GM21526 (cell line): ENCODE data around the gene AKR1C4.
"Not testable (repeated sequence)": the region's sequence is repeated elsewhere in the genome, so short reads cannot be mapped to it uniquely, and the experiment has no call there.

Experiments used
- ATAC-seq: cut with Tn5 transposase; IDR thresholded peaks from one replicate; pipeline ENCODE4 v1.9.1; 2021; ENCODE audit warnings: moderate library complexity; ENCODE audit not compliant: unreplicated experiment, low FRiP score

AKR1C4 gene

GRCh38 chr10:5199398-5199797 lies 2.8 kb downstream of the AKR1C4 start:
- ATAC-seq = no peak

DNA sequence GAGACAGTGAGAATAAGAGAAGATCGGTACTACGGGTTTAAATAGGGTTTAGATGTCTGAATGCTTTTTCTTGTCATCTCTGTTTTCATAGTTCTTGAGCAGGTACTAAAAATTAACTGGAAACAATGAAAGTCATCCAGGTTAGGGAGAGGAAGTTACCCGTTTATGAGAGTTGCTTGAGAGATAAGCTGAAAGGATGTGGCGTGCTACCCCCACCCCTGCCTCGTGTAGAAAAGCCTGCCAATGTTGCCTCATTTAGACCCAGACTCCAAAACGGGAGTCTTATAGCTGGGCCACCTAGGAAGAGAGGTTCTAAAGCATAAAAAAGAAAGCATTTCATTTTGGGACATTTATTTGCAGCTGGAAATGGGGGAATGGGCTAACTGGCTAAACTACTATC lies 10.2 kb downstream of the AKR1C4 start:
- no peak for ATAC-seq

GRCh38 chr10:5209776-5210175 lies 13.1 kb downstream of the AKR1C4 start:
- not testable (repeated sequence) for ATAC-seq

DNA sequence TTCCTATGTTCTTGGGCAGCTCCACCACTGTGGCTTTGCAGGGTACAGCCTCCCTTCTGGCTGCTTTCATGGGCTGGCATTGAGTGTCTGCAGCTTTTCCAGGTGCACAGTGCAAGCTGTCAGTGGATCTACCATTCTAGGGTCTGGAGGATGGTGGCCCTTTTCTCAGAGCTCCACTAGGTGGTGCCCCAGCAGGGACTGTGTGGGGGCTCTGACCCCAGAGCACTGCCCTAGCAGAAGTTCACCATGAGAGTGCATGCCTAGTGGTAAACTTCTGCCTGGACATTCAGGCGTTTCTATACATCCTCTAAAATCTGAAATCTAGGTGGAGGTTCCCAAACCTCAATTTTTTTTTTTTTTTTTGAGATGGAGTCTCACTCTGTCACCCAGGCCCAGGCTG lies 13.6 kb downstream of the AKR1C4 start:
- not testable (repeated sequence) for ATAC-seq

GRCh38 chr10:5211696-5212536 lies 15.3 kb downstream of the AKR1C4 start:
- ATAC-seq = no peak

GRCh38 chr10:5216801-5217200 lies 20.2 kb downstream of the AKR1C4 start:
- ATAC-seq = no peak

- no peak for ATAC-seq
Observed at GRCh38 chr10:5219262-5219661, 22.6 kb downstream of the AKR1C4 start.

DNA sequence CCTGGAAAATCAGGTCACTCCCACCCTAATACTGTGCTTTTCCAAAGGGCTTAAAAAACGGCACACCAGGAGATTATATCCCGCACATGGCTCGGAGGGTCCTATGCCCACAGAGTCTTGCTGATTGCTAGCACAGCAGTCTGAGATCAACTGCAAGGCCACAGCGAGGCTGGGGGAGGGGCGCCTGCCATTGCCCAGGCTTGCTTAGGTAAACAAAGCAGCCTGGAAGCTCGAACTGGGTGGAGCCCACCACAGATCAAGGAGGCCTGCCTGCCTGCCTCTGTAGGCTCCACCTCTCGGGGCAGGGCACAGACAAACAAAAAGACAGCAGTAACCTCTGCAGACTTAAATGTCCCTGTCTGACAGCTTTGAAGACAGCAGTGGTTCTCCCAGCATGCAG lies 26.3 kb downstream of the AKR1C4 start:
- ATAC-seq = not testable (repeated sequence)

- ATAC-seq = no peak
Observed at GRCh38 chr10:5229019-5229418, 32.4 kb downstream of the AKR1C4 start.

DNA sequence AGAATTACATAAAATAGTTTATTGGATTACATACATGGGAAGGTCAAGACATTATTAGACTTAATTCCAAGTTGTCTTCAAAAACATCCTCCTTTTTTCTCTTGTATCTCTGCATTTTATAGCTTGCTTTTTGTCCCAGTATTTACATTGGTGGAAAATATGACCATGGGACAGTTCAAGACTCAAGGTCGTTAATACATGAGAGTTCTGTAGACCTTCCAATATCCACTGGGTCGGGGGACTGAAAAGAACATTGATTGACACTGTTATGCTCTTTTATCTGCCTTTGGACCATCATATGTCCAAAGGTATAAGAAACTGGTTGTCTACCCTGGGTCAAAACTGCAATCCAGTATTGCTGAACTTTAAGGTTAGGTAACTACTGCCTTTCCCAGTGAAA lies 36.7 kb downstream of the AKR1C4 start:
- no peak for ATAC-seq

- no peak for ATAC-seq
Observed at GRCh38 chr10:5234106-5234860, 37.6 kb downstream of the AKR1C4 start.

DNA sequence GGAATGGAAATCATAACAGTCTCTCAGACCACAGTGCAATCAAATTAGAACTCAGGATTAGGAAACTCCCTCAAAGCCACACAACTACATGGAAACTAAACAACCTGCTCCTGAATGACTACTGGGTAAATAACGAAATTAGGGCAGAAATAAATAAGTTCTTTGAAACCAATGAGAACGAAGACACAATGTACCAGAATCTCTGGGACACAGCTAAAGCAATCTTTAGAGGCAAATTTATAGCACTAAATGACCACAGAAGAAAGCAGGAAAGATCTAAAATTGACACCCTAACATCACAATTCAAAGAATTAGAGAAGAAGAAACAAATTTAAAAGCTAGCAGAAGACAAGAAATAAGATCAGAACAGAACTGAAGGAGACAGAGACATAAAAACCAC lies 40.9 kb downstream of the AKR1C4 start:
- ATAC-seq = not testable (repeated sequence)

DNA sequence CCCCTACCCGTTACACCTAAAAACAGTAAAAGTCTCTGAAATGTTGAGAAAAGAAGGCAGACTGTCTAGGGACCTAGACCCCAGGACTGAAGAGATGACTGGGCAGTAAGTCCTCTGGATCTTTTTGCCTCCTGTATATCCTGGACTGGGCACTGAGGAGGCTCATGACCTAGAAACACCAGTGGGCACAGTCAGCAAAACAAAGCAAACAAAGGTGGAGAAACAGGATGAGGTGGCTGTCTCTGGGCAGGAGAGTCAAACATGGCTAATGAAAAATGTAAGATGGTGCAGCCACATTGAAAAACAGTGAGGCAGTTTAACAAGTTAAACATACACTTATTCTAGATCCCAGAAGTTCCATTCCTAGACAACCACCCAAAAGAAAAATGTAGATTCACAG lies 45.9 kb downstream of the AKR1C4 start:
- no peak for ATAC-seq

DNA sequence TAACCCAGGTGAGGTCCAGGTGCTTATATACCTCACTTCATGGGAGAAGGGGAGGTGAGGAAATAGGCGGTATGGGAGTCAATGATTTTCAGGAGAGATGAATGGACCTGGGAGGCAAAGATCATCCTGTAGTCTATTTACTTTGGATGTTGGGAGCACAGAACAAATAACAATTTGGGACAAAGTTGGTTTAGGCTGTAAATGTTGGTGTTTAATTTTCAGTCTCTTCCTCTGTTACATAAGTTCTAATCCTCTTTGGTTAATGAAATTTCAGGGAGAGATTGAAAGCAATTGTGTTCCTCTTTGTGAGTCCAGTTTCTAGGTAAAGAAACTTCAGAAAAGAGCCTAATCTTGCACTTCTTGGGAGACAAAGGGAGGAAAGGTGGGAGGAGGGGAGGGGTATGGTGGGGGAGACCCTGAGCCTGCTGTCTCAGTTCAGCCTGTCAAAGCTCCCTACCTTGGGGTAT lies 46.9 kb downstream of the AKR1C4 start:
- no peak for ATAC-seq

DNA sequence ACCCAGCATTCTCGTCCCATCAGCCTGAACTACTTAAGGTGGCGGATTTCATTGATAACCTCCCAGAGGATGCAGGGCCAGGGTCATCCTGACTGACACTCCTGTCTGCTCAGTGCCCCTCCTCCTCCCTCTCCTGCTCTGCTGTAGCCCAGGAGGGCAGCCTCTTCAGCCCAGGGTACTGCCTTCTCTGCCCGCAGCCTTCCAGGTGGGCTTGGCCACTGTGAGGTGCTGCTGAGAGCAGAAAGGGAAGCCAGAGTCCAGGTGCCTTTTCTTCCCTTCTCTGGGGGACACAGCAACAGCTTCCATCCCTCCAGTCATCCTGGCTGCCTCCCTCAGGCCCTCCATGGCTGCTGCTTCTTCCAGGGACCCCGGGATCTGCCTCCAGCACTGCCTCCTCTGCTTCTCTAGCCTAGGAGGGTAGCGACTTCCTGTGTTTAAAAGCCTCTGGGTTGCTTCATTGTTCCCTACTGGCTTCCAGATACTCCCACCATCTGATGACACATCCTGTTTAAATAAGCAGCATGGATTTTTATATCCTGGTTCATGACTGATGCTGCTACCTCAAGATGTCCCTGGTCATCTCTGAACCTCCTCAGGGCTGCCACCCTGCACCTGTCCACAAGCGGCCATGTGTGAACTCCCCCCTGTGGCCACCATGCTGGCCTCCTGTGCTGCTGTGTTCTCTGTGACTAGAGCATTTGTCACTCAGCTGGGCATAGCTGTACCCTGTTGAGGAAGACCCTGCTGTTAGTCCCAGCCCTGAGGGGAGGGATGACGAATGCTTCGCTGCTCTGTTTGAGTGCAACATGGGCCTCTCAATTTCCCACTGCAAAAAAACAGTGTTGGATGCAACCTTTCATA lies 55.8 kb downstream of the AKR1C4 start:
- no peak for ATAC-seq

DNA sequence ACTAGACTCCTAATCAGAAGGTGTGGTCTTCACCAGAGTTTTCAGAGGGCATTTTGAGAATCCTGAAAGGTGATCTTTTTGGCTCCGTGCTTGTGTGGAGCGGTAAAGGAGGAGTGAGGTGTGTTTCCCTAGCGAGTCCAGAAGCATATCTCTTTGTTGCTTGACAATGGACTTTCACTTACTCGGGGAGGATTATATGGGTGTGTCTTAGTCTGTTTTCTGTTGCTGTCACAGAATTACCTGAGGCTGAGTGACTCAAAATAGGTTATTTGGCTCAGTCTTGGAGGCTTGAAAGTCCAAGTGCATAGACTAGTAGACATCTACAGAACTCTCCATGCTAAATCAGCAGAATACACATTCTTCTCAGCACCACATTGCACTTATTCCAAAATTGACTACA lies 57.9 kb downstream of the AKR1C4 start:
- ATAC-seq = no peak

- not testable (repeated sequence) for ATAC-seq
Observed at GRCh38 chr10:5257768-5258167, 61.1 kb downstream of the AKR1C4 start.

- ATAC-seq = no peak
Observed at GRCh38 chr10:5259132-5259951, 62.7 kb downstream of the AKR1C4 start.

DNA sequence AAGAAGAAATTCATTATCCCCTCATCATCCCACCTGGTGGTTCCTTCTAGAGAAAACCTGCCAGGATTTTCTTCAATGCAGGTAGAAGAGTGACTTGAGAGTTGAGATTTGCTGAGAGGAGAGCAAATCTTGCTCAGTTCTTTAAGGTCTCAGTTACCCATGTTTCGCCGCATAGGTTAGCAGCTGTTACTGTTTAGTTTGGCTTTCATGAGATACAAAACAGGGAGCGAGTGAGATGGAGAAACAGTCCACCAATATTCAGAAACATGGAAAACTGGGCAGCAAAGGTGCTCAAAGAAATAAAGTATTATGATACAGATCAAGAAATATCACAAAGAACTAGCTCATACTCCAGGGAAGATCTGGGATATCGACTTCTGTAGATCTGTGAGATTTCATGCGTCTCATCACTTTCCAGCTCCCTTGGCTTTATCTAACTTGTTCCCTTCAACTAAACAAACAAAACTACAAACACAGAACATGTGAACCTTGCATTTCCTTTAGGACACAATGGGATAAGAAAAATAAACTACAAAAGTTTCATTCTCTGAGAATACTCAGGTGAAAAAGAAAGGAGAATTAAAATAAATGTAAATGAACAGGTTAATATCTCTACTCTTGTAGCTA lies 63.4 kb downstream of the AKR1C4 start:
- ATAC-seq = no peak
